ENCODE data around the gene HAGHL.

GRCh38 chr16:681746-682427 is 45.0 kb upstream of the HAGHL start:
- TF ChIP-seq, protein P1, sequence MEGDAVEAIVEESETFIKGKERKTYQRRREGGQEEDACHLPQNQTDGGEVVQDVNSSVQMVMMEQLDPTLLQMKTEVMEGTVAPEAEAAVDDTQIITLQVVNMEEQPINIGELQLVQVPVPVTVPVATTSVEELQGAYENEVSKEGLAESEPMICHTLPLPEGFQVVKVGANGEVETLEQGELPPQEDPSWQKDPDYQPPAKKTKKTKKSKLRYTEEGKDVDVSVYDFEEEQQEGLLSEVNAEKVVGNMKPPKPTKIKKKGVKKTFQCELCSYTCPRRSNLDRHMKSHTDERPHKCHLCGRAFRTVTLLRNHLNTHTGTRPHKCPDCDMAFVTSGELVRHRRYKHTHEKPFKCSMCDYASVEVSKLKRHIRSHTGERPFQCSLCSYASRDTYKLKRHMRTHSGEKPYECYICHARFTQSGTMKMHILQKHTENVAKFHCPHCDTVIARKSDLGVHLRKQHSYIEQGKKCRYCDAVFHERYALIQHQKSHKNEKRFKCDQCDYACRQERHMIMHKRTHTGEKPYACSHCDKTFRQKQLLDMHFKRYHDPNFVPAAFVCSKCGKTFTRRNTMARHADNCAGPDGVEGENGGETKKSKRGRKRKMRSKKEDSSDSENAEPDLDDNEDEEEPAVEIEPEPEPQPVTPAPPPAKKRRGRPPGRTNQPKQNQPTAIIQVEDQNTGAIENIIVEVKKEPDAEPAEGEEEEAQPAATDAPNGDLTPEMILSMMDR (conservative IDR thresholded peaks at IDR 0.05; ENCODE audit: low read depth, low read length), result no peak
- no peak for TF ChIP-seq EZH2 (IDR thresholded peaks at IDR 0.05; ENCODE audit: borderline replicate concordance, low read depth, low read length, poor library complexity, severe bottlenecking)

Data from A673 (cell line).